Adipose tissue (tissue), 3 donors: ENCODE measurements around the gene CAMTA2. TPM values are rescaled to one million over a fixed set of nuclear protein-coding genes. Genes with fewer than 3 reads are reported as not detected.

ENCODE experiments used
- H3K27ac ChIP-seq: one replicate; pipeline ENCODE4 v1.5.1; 2013; ENCODE audit warnings: low read depth, low read length
- WGBS, 3 donors: extraction: QIAGEN DNeasy Blood & Tissue Kit; methylation state at CpG; one replicate each; pipeline ENCODE4 v1.1.7; 2013; 5-methylcytosine and 5-hydroxymethylcytosine counted together
- polyA plus RNA-seq, 3 donors: library from polyadenylated mRNA; stranded (reverse); fragments of 200-250 nt; gene quantifications; one replicate each; pipeline ENCODE4 v1.2.3, GENCODE V29; 2013
- donor health status: healthy with polysubstance abuse.
- donor health status: Bipolar disorder and iron deficiency.
- donor health status: healthy.

Gene CAMTA2
- polyA plus RNA-seq, 3 donors, result 23.2 to 78.6 (median 60.5) TPM

GRCh38 chr17:4953451-4953961 lies 34.0 kb downstream of the CAMTA2 start:
- WGBS, 3 donors, result 66 to 80% (median 70%) methylated on average over 14 of the region's 14 CpGs
- H3K27ac ChIP-seq, result no peak overlapping the region

GRCh38 chr17:4951486-4951885 lies 36.0 kb downstream of the CAMTA2 start:
- 77 to 91% (median 85%) methylated on average over 3 of the region's 3 CpGs for WGBS, 3 donors
- no peak overlapping the region for H3K27ac ChIP-seq

- peak within 1 kb of the TSS; percentile 45 for H3K27ac ChIP-seq
- WGBS, 3 donors, result 41 to 55% (median 53%) methylated on average over 7 of the region's 7 CpGs
Observed at GRCh38 chr17:4950746-4951204, 36.7 kb downstream of the CAMTA2 start, which contains the start of gene ENO3. Gene ENO3 (plus strand): TSS chr17:4951119. CDS start chr17:4951830, 711 bp downstream.

GRCh38 chr17:4950075-4950745 lies 37.3 kb downstream of the CAMTA2 start:
- 5 to 11% (median 6%) methylated on average over 48 to 52 of the region's 52 CpGs for WGBS, 3 donors
- peak overlapping the region; percentile 45 for H3K27ac ChIP-seq

- 0 to 1% (median 1%) methylated on average over 33 to 74 of the region's 75 CpGs for WGBS, 3 donors
- peak overlapping the region; percentile 45 for H3K27ac ChIP-seq
Observed at GRCh38 chr17:4949321-4950074, 38.0 kb downstream of the CAMTA2 start.

DNA sequence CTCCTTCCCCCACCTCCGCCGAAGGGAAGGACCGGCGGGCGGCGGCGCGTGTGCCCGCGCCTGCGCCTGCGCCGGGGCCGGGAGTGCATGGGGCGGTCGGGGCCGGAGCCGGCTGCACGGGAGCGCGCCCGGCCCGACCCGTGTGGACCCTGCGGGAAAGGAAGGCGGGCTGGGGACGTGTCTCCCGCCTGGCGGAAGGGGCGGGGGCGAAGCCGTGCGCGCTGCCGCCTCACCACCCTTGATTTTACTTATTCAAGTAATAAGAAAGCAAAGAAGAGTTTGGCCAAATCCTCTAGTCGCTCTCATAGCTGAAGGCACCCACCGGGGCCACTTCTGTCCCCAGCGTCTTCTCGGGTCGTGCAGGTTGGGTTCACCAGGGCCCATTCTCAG lies 38.5 kb downstream of the CAMTA2 start:
- peak overlapping the region; percentile 45 for H3K27ac ChIP-seq
- 0 to 2% (median 1%) methylated on average over 25 to 40 of the region's 40 CpGs for WGBS, 3 donors

GRCh38 chr17:4948166-4948930 lies 39.1 kb downstream of the CAMTA2 start, which contains the start of gene PFN1:
Gene PFN1 (minus strand): TSS chr17:4948530. CDS start chr17:4948394, 136 bp downstream.
- 0 to 1% (median 1%) methylated on average over 39 to 58 of the region's 59 CpGs for WGBS, 3 donors
- peak within 1 kb of the TSS; percentile 96 for H3K27ac ChIP-seq

DNA sequence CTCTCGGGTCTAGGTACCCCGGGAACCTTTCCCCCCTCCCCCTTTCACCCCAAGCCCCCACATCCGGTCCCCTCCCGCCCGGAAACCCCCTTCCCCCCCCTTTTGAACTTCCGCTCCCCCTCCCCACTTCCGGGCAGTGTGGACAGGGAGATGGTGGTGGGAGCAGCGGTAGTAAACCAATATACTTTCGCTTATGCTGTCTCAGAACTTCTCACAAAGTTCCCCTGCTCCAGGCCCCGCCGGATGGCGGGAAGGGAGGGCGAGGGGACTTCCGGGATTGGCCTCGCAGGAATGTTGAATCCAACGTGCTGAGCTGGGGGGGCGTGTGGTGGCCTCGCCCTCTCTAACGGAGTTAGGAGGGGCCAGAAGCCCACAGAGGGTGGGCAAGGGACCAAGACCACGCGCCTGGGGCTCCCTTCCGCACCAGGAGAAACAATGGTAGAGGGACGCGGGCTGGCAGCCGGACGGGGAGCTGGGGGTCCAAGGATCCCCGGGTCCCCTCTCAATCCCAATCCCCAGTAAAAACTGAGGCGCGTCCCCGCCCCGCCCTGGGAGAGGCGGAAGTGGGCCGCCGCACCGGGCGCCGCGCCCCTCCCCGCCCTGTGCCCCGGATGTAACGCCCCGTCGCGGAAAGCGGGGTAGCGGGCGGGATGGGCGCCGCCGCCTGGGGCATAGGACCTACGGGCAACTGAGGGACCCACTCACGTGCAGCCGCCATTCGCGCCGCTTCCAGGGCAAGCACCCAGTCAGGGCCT lies 39.9 kb downstream of the CAMTA2 start:
- peak overlapping the region; percentile 96 for H3K27ac ChIP-seq
- 0 to 1% (median 0%) methylated on average over 42 to 56 of the region's 56 CpGs for WGBS, 3 donors

DNA sequence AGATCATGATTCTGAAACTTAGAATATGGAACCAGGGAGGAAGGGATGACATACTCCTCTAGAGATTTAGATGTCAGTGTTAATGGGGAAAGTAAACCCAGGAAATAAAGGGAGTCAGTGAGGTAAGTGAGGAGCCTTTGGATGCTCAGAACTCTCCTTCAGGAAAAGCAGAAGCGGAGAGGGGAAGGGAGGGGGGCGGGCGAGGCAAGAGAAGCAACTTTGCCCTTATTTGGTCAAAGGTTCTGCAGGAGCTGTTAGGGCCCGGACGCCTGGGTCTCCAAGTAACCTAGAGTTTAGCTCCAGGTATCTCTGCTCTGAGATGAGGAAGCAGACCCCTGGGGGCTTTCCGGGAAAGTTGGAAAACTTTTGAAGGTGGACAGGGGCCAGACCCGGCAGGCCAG lies 40.5 kb downstream of the CAMTA2 start:
- H3K27ac ChIP-seq, result peak overlapping the region; percentile 96
- WGBS, 3 donors, result 1 to 2% (median 1%) methylated on average over 7 of the region's 7 CpGs

- WGBS, 3 donors, result 21 to 34% (median 25%) methylated on average over 16 of the region's 16 CpGs
- peak overlapping the region; percentile 60 for H3K27ac ChIP-seq
Observed at GRCh38 chr17:4946312-4946976, 41.0 kb downstream of the CAMTA2 start.

DNA sequence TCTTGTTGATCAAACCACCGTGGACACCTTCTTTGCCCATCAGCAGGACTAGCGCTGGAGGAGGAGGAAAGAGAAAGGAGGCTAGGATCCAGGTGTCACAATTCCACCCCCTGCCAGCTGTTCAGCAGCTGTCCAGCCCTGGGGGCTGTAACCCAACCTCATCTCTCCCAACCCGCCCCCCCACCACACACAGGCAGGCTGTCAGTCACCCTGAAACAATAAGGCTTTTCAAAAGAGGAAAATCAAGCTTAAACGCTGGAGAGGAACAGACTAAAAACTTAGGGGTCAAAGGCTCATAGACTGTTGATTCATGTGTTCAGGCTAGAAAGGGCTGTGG lies 41.6 kb downstream of the CAMTA2 start:
- WGBS, 3 donors, result 31 to 40% (median 34%) methylated on average over 4 of the region's 4 CpGs
- no peak overlapping the region for H3K27ac ChIP-seq

DNA sequence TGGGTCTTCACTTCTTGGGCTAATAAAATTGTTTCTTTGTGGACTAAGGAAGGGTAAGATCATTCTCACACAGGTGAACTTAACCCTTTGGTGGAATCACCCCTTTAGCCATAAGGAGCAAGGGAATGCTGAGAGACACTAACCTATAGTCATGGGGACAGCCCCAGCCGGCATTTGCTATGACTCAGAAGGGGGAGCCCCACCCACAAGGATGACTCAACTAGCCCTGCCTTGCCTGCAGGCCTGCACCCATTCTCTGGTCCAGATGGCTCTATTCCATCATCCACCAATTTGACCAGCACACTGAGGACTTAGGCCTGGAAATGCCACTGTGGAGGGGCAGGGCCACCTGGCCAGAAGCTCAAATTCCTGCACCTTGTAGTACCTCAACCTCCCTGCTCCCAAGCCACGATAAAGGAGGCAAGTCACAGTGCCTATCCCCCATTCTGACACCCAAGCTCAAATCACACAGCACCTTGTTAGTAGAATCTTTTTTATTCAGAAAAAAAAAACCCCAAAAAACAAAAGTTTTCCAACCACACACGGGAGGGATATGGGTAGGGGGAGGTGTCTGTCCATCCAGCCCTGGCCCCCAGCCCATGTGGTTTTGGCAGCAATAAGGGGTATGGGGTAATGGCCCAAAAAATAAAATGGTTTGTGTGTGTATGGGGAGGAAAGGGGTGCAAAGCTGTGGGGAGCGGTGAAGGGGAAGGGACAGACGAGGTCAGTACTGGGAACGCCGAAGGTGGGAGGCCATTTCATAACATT lies 42.1 kb downstream of the CAMTA2 start:
- WGBS, 3 donors, result 25 to 54% (median 31%) methylated on average over 7 of the region's 7 CpGs

GRCh38 chr17:4944554-4945175 lies 42.8 kb downstream of the CAMTA2 start:
- H3K27ac ChIP-seq, result peak overlapping the region; percentile 29
- 39 to 63% (median 49%) methylated on average over 8 of the region's 8 CpGs for WGBS, 3 donors

More for the DNA sequence above, 42.1 kb downstream of the CAMTA2 start:
- H3K27ac ChIP-seq, result peak overlapping the region; percentile 29

GRCh38 chr17:4944163-4944553 lies 43.3 kb downstream of the CAMTA2 start:
- 34 to 72% (median 40%) methylated on average over 3 of the region's 3 CpGs for WGBS, 3 donors
- peak overlapping the region; percentile 29 for H3K27ac ChIP-seq

DNA sequence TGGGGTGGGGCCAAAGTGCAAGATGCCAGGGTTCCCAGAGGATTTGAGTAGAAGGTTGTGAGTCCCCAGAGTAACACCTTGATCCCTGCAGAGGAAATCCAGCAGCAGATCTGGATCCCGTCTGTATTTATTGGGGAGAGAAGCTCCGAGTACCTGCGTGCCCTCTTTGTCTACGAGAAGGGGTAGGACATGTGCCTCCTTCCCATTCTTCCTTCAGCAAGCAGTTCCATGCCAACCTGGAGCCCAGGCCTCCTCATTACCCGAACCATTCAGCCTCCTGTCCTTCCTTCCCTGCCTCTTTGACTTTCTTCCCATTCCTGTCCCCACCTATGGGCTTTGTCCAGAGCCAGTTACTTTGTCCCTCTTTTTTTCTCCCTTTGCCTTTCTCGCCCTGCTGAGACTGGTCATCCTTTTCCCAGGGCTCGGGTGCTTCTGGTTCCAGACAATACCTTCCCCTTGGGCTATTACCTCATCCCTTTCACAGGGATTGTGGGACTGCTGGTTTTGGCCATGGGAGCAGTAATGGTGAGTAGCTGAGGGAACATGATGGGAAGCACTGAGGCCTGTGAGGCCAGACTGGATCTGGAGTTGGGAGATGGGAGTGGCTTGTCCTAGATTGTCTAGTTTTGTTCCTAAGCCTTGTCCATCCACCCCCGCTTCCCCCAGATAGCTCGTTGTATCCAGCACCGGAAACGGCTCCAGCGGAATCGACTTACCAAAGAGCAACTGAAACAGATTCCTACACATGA lies 44.5 kb downstream of the CAMTA2 start:
- 68 to 83% (median 76%) methylated on average over 13 of the region's 13 CpGs for WGBS, 3 donors
- no peak overlapping the region for H3K27ac ChIP-seq

DNA sequence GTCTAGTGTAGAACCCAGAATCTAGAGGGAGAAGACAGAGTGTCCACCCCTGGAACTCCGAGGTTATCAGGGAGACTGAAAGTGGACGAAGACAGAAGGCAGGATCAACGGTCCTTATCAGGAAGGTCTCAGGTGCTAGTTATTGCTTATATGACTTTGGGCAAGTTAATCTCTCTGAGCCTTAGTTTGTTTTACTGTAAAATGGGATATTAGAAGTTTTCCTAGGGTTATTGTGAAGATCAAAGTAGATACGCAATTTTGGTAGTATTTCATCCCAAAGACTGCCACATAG lies 46.2 kb downstream of the CAMTA2 start:
- H3K27ac ChIP-seq, result no peak overlapping the region
- 41 to 50% (median 49%) methylated on average over 4 of the region's 4 CpGs for WGBS, 3 donors
